Naive thymus-derived CD4-positive, alpha-beta T cell (primary cell): ENCODE measurements around the gene BSND. TPM values are rescaled to one million over a fixed set of nuclear protein-coding genes. Genes with fewer than 3 reads are reported as not detected.
"Not testable (repeated sequence)": the region's sequence is repeated elsewhere in the genome, so short reads cannot be mapped to it uniquely, and the experiment has no call there.

Source experiments
- ATAC-seq: fragments of 150-1000 bp; cut with Tn5 transposase; 2 replicates; pipeline ENCODE4 v1.10.0; 2021; ENCODE audit warnings: mild to moderate bottlenecking, moderate library complexity
- CTCF ChIA-PET: fragments of 350-600 bp; sonication (Branson Sonifier 250); formaldehyde crosslinking; loops from one replicate; lab custom pipeline; 2021; ENCODE audit warnings: antibody characterized with exemption; lab: Charles Lee
- POLR2A ChIA-PET: fragments of 350-600 bp; sonication (Branson Sonifier 250); formaldehyde crosslinking; loops from one replicate; lab custom pipeline; 2021; ENCODE audit warnings: antibody characterized with exemption, inconsistent platforms; lab: Charles Lee
- DNase-seq, 9 donors: peaks; one replicate each; pipeline versions ENCODE4 v3.0.0 to v3.0.0-alpha.2; 2020 to 2022; ENCODE audit warnings: mixed read lengths in 1 of 9
- H3K27ac ChIP-seq: one replicate; pipeline ENCODE4 v1.7.0; 2013; ENCODE audit warnings: mild to moderate bottlenecking, low read depth, low read length, moderate library complexity
- H3K27me3 ChIP-seq, 2 donors: one replicate each; pipeline ENCODE4 v1.7.0; 2013; ENCODE audit warnings: low read length in 2 of 2, mild to moderate bottlenecking in 2 of 2, moderate library complexity in 2 of 2; ENCODE audit not compliant: control insufficient read depth in 2 of 2, insufficient read depth in 2 of 2
- H3K36me3 ChIP-seq, 3 experiments: 1 replicate in 2 of 3; 2 replicates in 1 of 3; pipeline ENCODE4 v1.7.0; 2013; ENCODE audit warnings: low read length in 3 of 3, mild to moderate bottlenecking in 3 of 3, moderate library complexity in 1 of 3; ENCODE audit not compliant: insufficient read depth in 3 of 3, control insufficient read depth in 2 of 3
- H3K4me1 ChIP-seq, 2 donors: one replicate each; pipeline ENCODE4 v1.7.0; 2013; ENCODE audit warnings: low read length in 2 of 2, mild to moderate bottlenecking in 2 of 2, moderate library complexity in 1 of 2; ENCODE audit not compliant: control insufficient read depth in 2 of 2, insufficient read depth in 2 of 2
- H3K4me3 ChIP-seq: 2 replicates; pipeline ENCODE4 v1.7.0; 2013; ENCODE audit warnings: mild to moderate bottlenecking, low read length
- H3K9me3 ChIP-seq, 3 experiments: 1 replicate in 2 of 3; 2 replicates in 1 of 3; pipeline ENCODE4 v1.7.0; 2013; ENCODE audit warnings: low read length in 3 of 3; ENCODE audit not compliant: control insufficient read depth in 2 of 3
- H3K27ac Mint-ChIP-seq, 9 donors: one replicate each; pipeline ENCODE4 v1.8.0; 2020 to 2022; ENCODE audit warnings: mixed read lengths in 9 of 9, mild to moderate bottlenecking in 8 of 9, moderate library complexity in 5 of 9, inconsistent platforms in 2 of 9
- H3K27me3 Mint-ChIP-seq, 5 donors: one replicate each; pipeline ENCODE4 v1.8.0; 2021 to 2022; ENCODE audit warnings: mixed read lengths in 5 of 5, mild to moderate bottlenecking in 1 of 5
- H3K36me3 Mint-ChIP-seq, 5 donors: one replicate each; pipeline ENCODE4 v1.8.0; 2020 to 2022; ENCODE audit warnings: mixed read lengths in 5 of 5, mild to moderate bottlenecking in 3 of 5, inconsistent platforms in 1 of 5
- H3K4me1 Mint-ChIP-seq, 7 donors: one replicate each; pipeline ENCODE4 v1.8.0; 2020 to 2022; ENCODE audit warnings: mixed read lengths in 7 of 7, mild to moderate bottlenecking in 3 of 7, inconsistent platforms in 1 of 7
- H3K4me3 Mint-ChIP-seq, 10 donors: one replicate each; pipeline ENCODE4 v1.8.0; 2020 to 2022; ENCODE audit warnings: mild to moderate bottlenecking in 10 of 10, mixed read lengths in 10 of 10, moderate library complexity in 6 of 10, inconsistent platforms in 2 of 10
- H3K9me3 Mint-ChIP-seq, 11 donors: one replicate each; pipeline ENCODE4 v1.8.0; 2020 to 2022; ENCODE audit warnings: mixed read lengths in 11 of 11, mild to moderate bottlenecking in 4 of 11, inconsistent platforms in 1 of 11, moderate library complexity in 1 of 11
- intact Hi-C, 2 donors: fragments of 100-400 bp; cut with micrococcal nuclease; formaldehyde crosslinking; loops; one replicate each; pipeline ENCODE4 v1.15.1; 2023
- polyA plus RNA-seq, 2 donors: library from polyadenylated mRNA; unstranded; fragments of 300-500 nt; fragmentation: Illumina TruSeq; gene quantifications; one replicate each; pipeline ENCODE4 v1.2.3, GENCODE V29; 2021
- total RNA-seq, 6 experiments: library from RNA in 5 of 6; stranded (reverse) in 5 of 6; gene quantifications; 1 replicate in 5 of 6; 2 replicates in 1 of 6; pipeline ENCODE4 v1.2.3 and lab custom pipeline; 2021 to 2026

BSND gene
- total and polyA plus RNA-seq, 7 experiments from 2014 or later, result 0.05 TPM; not detected in 6

DNA sequence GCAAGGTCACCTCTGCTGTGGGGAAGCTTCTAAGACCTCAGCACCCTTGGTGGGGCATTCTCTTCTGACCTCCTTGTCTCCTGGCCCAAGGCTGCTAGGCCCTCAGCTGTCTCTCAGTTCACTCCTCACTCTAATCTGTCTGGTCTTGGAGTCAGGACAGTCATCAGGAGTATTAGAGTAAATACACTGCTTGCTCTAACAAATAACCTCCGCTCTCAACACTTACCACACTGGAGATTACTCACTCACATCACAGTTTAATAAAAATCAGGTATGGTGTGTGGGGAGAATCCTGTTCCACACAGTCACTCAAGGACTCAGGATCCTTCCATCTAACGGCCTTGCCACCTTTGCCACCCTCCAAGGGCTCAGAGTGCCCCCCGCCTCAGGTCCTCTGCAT is 44.9 kb upstream of the BSND start:
- H3K9me3 Mint-ChIP-seq, result peaks cover 3 to 17% (median 16%) of the 10 kb centered on the region in 11 donors
- H3K36me3 Mint-ChIP-seq, result peaks cover 0 to 10% (median 0%) of the 10 kb centered on the region in 5 donors
- H3K27ac Mint-ChIP-seq, result no peak overlapping the region
- H3K9me3 ChIP-seq, result no peaks in the 10 kb centered on the region
- ATAC-seq (no peak), DNase-seq (no peak)
- CTCF ChIA-PET, result interaction anchor here (1.0 kb wide), 1 partner anchor 9 kb away, joined by 3 read pairs; no protein-coding TSS in a partner anchor
- no peaks in the 10 kb centered on the region for H3K36me3 ChIP-seq
- no peak overlapping the region for H3K27ac ChIP-seq
- POLR2A ChIA-PET, result no interaction called here
- no peaks in the 10 kb centered on the region for H3K27me3 ChIP-seq
- intact Hi-C loops, result loop anchor here in 1 of 2 donors (5.0 kb wide), 1 partner anchor 1633 kb away; no protein-coding TSS in a partner anchor
- H3K4me3 Mint-ChIP-seq, result no peak overlapping the region
- peaks cover 0 to 13% (median 4%) of the 10 kb centered on the region in 7 donors for H3K4me1 Mint-ChIP-seq
- peaks cover 0 to 4% of the 10 kb centered on the region in 2 donors for H3K4me1 ChIP-seq
- H3K27me3 Mint-ChIP-seq, result peaks cover 9 to 30% (median 12%) of the 10 kb centered on the region in 5 donors
- no peak overlapping the region for H3K4me3 ChIP-seq

DNA sequence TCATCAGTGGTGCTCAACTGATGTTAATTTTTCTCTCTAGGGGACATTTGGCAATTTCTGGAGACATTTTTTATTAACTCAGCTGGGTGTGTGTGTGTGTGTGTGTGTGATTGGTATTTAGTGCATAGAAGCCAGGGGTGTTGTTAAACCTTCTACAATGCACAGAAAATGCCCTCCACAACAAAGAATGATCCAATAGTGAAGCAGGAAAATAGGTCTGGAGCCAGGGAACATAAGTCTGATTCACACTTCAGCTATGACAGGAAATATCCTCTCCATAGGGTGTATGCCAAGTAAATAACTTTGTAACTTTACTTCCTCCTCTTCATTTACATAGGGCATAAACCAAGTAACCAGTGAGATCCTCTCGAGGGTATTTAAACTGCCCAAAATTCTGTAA is 43.4 kb upstream of the BSND start:
- ChIA-PET CTCF (no interaction called here), POLR2A (no interaction called here)
- Mint-ChIP-seq H3K4me3 (no peak overlapping the region), H3K27ac (no peak overlapping the region), H3K9me3 (peaks cover 3 to 26% (median 18%) of the 10 kb centered on the region in 11 donors), H3K36me3 (peaks cover 0 to 12% (median 0%) of the 10 kb centered on the region in 5 donors), H3K4me1 (peaks cover 0 to 5% (median 2%) of the 10 kb centered on the region in 7 donors), H3K27me3 (peaks cover 8 to 34% (median 12%) of the 10 kb centered on the region in 5 donors)
- ATAC-seq (no peak), DNase-seq (no peak)
- Histone ChIP-seq H3K27ac (no peak overlapping the region), H3K36me3 (no peaks in the 10 kb centered on the region), H3K4me1 (peaks cover 0 to 2% of the 10 kb centered on the region in 2 donors), H3K27me3 (no peaks in the 10 kb centered on the region), H3K9me3 (no peaks in the 10 kb centered on the region), H3K4me3 (no peak overlapping the region)
- intact Hi-C loops, result no loop called here

DNA sequence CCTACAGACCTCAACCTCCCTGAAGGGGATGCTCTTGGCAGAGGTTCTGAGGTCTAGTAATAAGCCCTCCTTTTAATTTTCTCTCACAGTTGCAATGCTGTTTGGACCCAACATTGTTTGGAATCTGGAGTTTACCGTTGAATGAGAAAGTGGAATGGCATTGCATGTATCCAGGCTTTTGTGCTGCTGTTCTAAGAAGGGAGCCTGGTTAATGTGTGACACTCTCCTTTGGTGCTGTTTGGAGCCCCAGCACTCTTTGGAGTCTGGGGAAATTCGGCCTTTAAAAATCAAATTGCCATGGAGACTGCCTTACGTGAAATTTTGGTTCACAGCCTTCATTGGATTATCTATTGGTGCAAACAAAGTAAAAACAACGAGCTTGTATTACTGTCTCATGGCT is 42.0 kb upstream of the BSND start:
- Mint-ChIP-seq H3K27me3 (peaks cover 8 to 31% (median 12%) of the 10 kb centered on the region in 5 donors), H3K36me3 (peaks cover 0 to 12% (median 0%) of the 10 kb centered on the region in 5 donors), H3K4me3 (no peak overlapping the region), H3K27ac (no peak overlapping the region), H3K4me1 (no peaks in the 10 kb centered on the region), H3K9me3 (peaks cover 3 to 26% (median 18%) of the 10 kb centered on the region in 11 donors)
- no peaks in the 10 kb centered on the region for H3K36me3 ChIP-seq
- H3K4me3 ChIP-seq, result no peak overlapping the region
- intact Hi-C loops, result no loop called here
- no peak overlapping the region for H3K27ac ChIP-seq
- no peaks in the 10 kb centered on the region for H3K4me1 ChIP-seq
- no peaks in the 10 kb centered on the region for H3K27me3 ChIP-seq
- ATAC-seq (no peak), DNase-seq (no peak)
- POLR2A ChIA-PET, result no interaction called here
- CTCF ChIA-PET, result interaction anchor here (1.2 kb wide), 1 partner anchor 9 kb away, joined by 5 read pairs; no protein-coding TSS in a partner anchor
- H3K9me3 ChIP-seq, result no peaks in the 10 kb centered on the region

DNA sequence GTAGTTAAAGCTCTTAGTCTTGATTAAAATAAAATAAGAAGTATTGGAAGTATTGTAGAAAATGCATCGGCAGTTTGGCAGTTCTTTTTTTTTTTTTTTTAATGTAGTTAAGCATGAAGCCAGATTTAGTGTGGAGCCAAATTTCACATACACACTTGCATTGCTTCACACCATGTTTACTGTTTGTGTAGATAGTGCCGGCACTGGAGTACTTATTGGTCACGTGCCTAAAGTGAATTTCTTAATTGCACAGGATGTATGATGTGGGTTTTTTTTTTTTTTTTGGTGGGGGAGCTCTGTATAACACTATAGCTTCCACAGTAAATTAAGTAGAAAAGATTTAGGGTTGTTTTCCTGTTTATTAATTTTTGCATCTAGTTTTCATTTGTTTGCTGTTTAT is 39.5 kb upstream of the BSND start:
- POLR2A ChIA-PET, result interaction anchor here (0.8 kb wide), 1 partner anchor 27 kb away, joined by 4 read pairs; no protein-coding TSS in a partner anchor
- Histone ChIP-seq H3K9me3 (no peaks in the 10 kb centered on the region), H3K36me3 (no peaks in the 10 kb centered on the region), H3K4me1 (no peaks in the 10 kb centered on the region), H3K27ac (no peak overlapping the region), H3K4me3 (no peak overlapping the region), H3K27me3 (no peaks in the 10 kb centered on the region)
- Mint-ChIP-seq H3K27me3 (peaks cover 12 to 26% (median 12%) of the 10 kb centered on the region in 5 donors), H3K4me1 (no peaks in the 10 kb centered on the region), H3K9me3 (peaks cover 3 to 26% (median 18%) of the 10 kb centered on the region in 11 donors), H3K4me3 (no peak overlapping the region), H3K36me3 (peaks cover 0 to 12% (median 0%) of the 10 kb centered on the region in 5 donors), H3K27ac (no peak overlapping the region)
- ATAC-seq (no peak), DNase-seq (no peak)
- intact Hi-C loops, result no loop called here
- CTCF ChIA-PET, result no interaction called here

DNA sequence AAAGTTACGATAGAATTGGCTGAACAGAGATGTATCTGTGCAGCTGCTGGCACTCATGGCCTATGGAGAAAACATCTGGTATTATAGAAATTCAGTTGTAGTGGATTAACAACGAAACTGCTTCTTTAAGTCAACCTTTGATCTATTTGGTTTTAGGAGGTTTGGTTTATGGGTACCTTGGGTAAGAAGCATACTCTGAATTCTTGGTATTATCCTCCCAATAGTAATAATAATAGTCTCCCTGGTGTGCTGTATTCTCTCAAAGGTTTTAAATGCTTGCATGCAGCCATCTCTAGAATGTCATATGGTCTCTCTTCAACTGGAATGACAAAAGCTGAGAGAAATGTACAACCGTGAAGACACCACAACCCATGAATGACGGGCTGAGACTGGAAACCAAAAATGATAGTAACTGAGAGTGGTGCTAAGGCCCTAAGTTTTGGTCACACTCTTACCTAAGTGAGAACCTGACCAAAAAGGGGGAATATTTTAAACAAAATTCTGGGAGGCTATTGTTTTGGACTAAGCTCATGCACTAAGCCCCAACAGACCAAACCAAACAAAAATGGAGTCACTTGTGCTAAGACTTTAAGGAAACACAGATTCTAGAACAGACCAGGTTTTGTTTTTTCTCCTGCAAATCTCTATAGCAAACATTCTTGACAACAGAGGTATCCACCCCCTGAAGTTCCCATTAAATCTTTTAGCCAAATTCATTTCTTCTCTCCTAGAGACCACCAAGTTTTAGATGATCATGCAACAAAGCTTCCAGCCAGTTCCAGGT is 35.9 kb upstream of the BSND start:
- CTCF ChIA-PET, result no interaction called here
- Histone ChIP-seq H3K27me3 (no peaks in the 10 kb centered on the region), H3K4me1 (no peaks in the 10 kb centered on the region), H3K9me3 (no peaks in the 10 kb centered on the region), H3K36me3 (no peaks in the 10 kb centered on the region), H3K4me3 (no peak overlapping the region), H3K27ac (no peak overlapping the region)
- Mint-ChIP-seq H3K9me3 (peaks cover 0 to 19% (median 11%) of the 10 kb centered on the region in 11 donors), H3K27me3 (peaks cover 7 to 26% (median 19%) of the 10 kb centered on the region in 5 donors), H3K27ac (no peak overlapping the region), H3K36me3 (peaks cover 0 to 10% (median 0%) of the 10 kb centered on the region in 5 donors), H3K4me3 (no peak overlapping the region), H3K4me1 (peaks cover 3 to 11% (median 6%) of the 10 kb centered on the region in 7 donors)
- POLR2A ChIA-PET, result no interaction called here
- ATAC-seq (no peak), DNase-seq (no peak)
- intact Hi-C loops, result no loop called here

DNA sequence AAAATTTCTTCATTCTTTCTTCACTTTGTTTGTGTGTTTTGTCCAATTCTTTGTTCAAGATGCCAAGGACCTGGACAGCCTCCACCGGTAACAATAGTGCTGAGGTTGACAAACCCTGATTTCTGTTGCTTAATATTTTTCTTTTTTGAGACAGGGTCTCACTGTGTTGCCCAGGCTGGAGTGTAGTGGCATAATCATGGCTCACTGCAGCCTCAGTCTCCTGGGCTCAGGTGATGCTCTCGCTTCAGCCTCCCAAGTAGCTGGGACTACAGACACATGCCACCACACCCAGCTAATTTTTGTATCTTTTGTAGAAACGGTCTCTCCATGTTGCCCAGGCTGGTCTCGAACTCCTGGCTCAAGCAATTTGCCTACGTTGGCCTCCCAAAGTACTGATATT is 34.9 kb upstream of the BSND start:
- CTCF ChIA-PET, H3K27ac Mint-ChIP-seq, H3K27ac ChIP-seq, H3K36me3 Mint-ChIP-seq, DNase-seq, ATAC-seq, H3K4me3 ChIP-seq, H3K9me3 Mint-ChIP-seq, POLR2A ChIA-PET, intact Hi-C loops, H3K9me3 ChIP-seq, H3K36me3 ChIP-seq, H3K4me3 Mint-ChIP-seq, H3K4me1 ChIP-seq, H3K27me3 ChIP-seq: not testable (repeated sequence)
- H3K27me3 Mint-ChIP-seq, result peaks cover 2 to 16% (median 12%) of the 10 kb centered on the region in 5 donors
- peaks cover 3 to 11% (median 6%) of the 10 kb centered on the region in 7 donors for H3K4me1 Mint-ChIP-seq
